CD4-positive, alpha-beta T cell treated with Interleukin-4 for 1 hour (primary cell): Measurements from ENCODE around the gene ACSL1.

Source experiments
- DNase-seq, 2 donors: peaks; one replicate each; pipeline ENCODE4 v3.0.0-alpha.2; 2020 to 2022

The ACSL1 gene

DNA sequence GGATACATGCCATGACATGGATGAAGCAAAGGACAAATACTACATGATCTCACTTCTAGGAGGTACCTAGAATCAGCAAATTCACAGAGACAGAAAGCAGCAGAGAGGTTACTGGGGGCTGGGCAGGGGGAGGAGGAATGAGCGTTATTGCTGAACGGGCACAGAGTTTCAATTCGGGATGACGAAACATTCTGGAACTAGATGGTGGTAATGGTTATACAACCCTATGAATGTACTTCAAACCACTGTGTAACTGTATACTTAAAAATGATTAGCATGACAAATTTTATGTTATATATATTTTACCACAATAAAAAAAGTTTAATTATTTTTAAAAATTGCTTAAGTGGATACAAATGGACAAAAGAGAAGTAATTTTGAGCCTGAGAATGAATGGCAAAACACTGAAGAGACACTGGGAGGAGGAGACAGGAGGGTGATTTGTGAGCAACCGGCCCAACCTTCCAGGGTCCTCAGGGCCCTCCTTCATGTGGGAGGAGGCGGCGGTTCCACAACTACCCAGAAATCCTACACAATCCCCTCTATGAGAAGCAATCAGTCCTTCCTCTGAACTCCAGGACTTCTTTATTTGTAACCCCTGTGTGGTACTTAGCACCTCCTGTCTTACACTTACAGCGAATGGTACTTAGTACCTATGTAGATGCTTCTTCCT is 14.1 kb downstream of the ACSL1 start:
- DNase-seq = peak in 1 of 2 donors; percentile 51

- no peak for DNase-seq
Observed at GRCh38 chr4:184810720-184811119, 15.0 kb downstream of the ACSL1 start.

DNA sequence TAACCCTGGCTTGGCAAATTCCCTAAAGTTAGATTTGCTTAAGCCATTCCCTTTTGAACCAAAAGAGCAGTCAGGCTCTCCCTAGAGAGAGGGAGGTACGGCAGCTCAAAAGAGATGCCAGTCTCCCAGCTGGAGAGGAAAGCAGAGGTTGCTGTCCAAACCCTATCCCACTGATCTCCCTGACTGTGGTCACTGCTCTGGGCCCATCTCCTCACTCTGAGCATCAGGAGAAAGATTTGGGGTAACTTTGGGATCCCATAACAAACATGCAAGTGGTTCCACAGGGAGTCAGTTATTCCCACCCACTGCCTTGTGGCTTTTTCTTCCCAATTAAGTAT is 17.1 kb downstream of the ACSL1 start:
- no peak for DNase-seq

- no peak for DNase-seq
Observed at GRCh38 chr4:184807797-184808712, 17.7 kb downstream of the ACSL1 start.

DNA sequence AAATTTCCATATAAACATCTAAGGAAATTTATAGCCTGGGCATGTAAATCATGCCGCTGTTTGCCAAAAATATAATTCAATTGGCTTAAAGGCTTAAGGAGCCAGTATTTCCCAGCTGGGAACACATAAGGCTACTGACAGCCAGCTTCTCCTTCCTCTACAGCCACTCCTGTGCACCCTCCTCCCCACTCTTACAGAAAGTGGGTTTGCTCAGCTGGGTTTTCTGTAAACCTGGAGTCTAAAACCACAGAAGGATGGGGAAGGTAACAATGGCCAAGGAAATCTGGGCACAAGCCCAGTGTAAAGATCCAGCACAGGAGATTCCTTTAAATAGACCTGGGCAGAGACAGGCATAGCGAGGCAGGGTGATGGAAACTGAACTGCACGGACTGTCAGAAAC is 18.5 kb downstream of the ACSL1 start:
- DNase-seq = no peak

- no peak for DNase-seq
Observed at GRCh38 chr4:184806711-184807110, 19.1 kb downstream of the ACSL1 start.

GRCh38 chr4:184806229-184806550 is 19.6 kb downstream of the ACSL1 start:
- DNase-seq = no peak

GRCh38 chr4:184805462-184806228 is 20.1 kb downstream of the ACSL1 start:
- DNase-seq = peak in 1 of 2 donors; percentile 33

GRCh38 chr4:184804621-184805020 is 21.1 kb downstream of the ACSL1 start:
- no peak for DNase-seq

DNA sequence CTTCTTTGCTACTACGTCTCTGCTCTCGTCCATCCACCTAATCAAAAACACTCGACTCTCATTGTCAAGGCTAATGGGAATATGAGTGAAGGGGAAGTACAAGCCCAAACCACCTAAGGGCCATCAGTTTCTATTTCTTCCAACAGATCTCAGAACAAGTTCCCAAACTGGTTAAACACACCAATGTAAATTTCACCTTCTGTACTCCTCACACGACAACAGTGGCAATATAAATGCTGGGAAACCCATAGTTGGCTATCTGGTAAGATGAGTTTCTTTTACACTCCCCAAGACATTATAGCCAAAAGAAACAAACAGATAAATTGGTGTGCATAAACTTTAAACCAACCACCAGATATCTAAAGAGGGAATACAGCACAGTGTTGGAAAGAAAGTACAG is 21.9 kb downstream of the ACSL1 start:
- no peak for DNase-seq

GRCh38 chr4:184803133-184803532 is 22.6 kb downstream of the ACSL1 start:
- no peak for DNase-seq

GRCh38 chr4:184802697-184803015 is 23.1 kb downstream of the ACSL1 start:
- no peak for DNase-seq

DNA sequence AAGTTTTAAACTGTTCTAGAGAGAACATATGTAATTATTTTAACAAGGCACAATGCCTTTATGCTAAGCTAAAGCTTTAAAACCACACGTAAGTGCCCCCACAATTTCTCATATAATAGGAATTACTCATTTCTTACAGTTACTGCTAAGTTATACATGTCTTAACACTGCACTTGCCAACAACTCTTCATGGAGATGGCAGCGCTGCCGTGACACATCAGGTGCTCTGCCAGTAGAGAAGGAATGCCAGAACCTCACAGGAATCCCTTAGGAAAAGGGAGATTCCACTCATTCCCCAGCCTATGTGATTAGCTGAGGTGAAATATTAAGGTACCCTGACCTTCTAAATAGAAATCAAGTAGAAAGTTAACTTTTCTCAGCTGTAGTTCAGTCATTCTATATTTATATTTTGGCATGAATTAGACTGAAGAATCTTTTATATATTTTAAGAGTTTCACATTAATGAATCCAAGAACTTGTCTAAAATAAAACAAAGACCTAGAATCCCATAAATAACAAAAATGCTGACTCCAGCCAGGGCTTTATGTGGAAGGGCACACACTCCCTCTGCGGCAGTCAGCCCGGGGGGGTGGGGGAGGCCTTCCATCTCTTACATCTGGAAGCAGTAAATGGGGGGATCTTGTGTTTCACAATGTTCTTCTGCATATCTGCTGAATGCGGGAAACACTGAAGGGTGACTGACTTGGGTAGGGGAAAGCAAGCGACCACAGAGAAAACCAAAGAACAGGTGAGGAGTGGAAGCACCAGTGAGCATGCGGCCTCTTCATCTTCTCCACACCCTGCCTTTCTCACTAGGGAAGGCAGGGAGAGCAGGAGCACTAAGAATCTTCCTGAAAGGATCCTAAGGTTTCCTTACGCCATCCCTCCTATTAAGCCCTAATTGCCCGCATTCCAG is 23.7 kb downstream of the ACSL1 start:
- no peak for DNase-seq

GRCh38 chr4:184798504-184798903 is 27.3 kb downstream of the ACSL1 start:
- no peak for DNase-seq

DNA sequence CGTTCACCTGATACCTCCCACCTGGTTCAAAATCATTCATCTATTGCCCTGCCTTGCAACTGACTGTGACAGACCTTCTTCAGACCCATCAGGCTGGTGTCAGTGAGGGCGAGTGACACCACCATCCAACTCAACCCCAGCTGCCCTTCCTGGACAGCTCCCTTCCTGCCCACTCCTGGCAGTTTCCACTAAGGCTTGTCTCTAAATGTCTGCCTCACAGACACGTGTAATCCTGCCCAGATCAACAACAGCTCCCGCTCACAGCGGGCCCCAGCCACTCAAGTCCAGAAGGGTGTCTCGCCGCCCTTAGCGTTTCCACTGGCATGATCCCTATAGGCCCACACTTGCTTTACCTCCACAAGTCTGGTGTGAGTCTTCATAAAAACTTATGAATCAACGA is 28.9 kb downstream of the ACSL1 start:
- DNase-seq = no peak

DNA sequence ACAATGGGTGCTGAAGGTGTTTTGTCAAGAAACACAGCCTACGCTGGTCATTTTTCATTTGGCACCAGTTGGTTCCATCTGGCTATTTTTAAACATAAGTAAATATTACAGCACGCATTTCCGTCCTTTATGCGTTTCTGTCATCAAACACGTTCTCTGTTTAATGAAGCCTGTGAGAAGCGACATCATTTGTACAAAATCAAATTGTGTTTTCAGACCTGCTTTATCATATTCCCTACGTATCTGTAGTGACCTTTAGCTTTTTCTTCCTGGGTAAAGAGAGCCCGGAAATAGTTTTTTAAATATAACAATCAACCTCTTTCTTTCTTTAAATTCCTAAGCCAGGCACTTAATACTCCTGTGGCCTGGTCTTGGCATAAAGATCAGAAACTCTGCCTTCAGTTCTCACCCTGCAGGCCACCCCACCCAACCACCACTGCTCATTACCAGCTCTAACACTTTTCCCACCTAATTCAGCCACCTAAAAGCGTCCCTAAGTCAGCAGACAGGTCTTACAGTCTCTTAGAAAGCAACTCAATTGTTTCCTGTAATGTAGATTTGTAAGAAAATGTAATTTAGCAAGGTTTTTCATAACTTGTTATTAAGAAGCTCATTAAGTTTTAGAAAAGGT is 30.4 kb downstream of the ACSL1 start:
- DNase-seq = no peak

DNA sequence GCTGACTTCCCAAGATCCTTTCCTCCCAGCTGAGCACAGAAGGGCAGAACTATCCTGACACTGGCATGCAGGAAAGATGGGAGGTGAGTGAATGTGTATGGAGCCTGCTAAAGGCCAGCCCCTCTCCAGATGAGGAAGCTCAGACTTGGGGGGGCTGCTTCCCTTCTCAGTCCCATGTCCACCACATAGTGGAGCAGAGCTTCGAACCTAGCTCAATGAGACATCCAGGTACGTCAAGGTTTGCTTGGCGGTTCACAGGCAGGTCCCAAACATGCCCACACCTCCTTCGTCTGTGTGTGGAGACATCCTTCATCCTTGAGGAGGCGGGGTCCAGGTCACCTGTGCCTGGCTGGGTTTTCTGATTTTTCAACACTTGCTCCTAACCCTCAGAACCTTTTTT is 31.3 kb downstream of the ACSL1 start:
- DNase-seq = no peak

DNA sequence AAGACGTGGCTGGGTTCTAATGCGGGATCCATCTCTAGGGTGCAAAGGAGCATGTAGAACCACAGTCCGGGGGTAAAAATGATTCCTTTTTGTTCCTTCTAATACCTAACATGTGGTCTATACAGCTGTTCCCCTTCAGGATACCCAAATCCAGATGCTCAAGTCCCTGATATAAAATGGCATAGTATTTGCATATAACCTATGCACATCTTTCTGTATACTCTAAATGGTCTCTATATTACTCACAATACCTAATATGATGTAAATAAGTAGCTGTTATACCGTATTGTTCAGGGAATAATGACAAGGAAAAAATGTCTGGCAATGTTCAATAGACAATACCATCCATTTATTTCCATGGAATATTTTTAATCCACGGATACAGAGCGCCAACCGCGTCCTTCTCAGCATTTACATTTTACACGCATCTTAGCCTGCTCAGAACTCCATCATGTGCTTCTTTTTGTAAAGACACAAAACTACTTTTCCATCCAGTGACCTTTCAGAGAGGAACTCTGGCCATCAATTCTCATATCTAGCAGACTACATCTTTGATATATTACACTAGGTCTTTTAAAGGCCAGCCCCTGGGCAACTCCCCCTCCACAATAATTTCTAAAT is 31.9 kb downstream of the ACSL1 start:
- no peak for DNase-seq

- peak; percentile 27 to 54 for DNase-seq
Observed at GRCh38 chr4:184792950-184793555, 32.7 kb downstream of the ACSL1 start.

DNA sequence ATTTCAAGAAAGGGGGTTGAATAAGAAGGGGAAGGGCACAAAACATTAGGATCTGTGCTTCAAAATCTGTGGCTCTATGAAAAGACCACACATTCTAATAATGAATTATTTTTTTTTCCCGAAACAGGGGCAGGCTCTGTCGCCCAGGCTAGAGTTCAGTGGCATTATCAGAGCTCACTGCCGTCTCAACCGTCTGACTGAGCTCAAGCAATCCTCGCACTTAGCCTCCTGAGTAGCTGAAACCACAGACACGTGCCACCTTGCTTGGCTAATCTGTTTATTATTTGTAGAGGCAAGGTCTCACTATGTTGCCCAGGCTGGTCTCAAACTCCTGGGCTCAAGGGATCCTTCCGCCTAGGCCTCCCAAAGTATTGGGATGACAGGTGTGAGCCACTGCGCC is 33.4 kb downstream of the ACSL1 start:
- DNase-seq = no peak

DNA sequence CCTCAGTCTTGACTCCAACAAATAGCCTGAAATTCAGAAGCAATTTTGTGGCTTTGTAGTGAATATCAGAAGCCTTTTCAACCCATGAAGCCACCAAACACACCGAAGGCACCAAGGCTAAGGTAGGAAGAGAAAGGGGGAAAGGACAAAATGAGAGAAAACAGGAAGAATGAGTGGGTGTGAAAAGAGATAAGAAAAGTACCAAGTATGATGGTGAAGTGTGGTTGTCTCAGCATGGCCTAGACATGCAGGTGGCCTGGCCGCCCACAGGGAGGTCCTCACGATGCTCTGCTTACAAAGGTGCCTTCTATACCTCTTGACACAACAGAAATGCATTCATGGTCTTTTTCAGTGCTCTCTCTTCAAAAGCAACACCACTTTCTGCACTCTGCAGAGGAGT is 34.9 kb downstream of the ACSL1 start:
- no peak for DNase-seq
